SKM-1 treated with dmso at 0.1 percent for 144 hours (cell line): ENCODE results near the gene NECTIN1.

Experiments used
- DNase-seq: peaks from one replicate; lab custom pipeline; 2025; ENCODE audit not compliant: unreplicated experiment; lab: John Stamatoyannopoulos, UW

NECTIN1 gene

GRCh38 chr11:119755356-119756071 is 26.5 kb upstream of the NECTIN1 start:
- DNase-seq = no peak

- no peak for DNase-seq
Measured at GRCh38 chr11:119754656-119755355, 25.8 kb upstream of the NECTIN1 start.

- no peak for DNase-seq
Measured at GRCh38 chr11:119754199-119754598, 25.2 kb upstream of the NECTIN1 start.

- DNase-seq = no peak
Measured at GRCh38 chr11:119752946-119753345, 23.9 kb upstream of the NECTIN1 start.

- DNase-seq = no peak
Measured at GRCh38 chr11:119752345-119752871, 23.4 kb upstream of the NECTIN1 start.

GRCh38 chr11:119750056-119750455 is 21.1 kb upstream of the NECTIN1 start:
- DNase-seq = no peak

- no peak for DNase-seq
Measured at GRCh38 chr11:119749006-119749565, 20.1 kb upstream of the NECTIN1 start.

- DNase-seq = no peak
Measured at GRCh38 chr11:119747868-119748660, 19.1 kb upstream of the NECTIN1 start.

- DNase-seq = no peak
Measured at GRCh38 chr11:119745776-119746535, 17.0 kb upstream of the NECTIN1 start.

- DNase-seq = no peak
Measured at GRCh38 chr11:119745112-119745511, 16.1 kb upstream of the NECTIN1 start.

- DNase-seq = no peak
Measured at GRCh38 chr11:119744577-119744976, 15.6 kb upstream of the NECTIN1 start.

- no peak for DNase-seq
Measured at GRCh38 chr11:119743006-119743405, 14.0 kb upstream of the NECTIN1 start.

GRCh38 chr11:119742263-119742861 is 13.4 kb upstream of the NECTIN1 start:
- DNase-seq = no peak

GRCh38 chr11:119741369-119742262 is 12.6 kb upstream of the NECTIN1 start:
- peak; percentile 12 for DNase-seq

GRCh38 chr11:119739975-119740374 is 11.0 kb upstream of the NECTIN1 start:
- no peak for DNase-seq

GRCh38 chr11:119739021-119739703 is 10.2 kb upstream of the NECTIN1 start:
- no peak for DNase-seq

- DNase-seq = no peak
Measured at GRCh38 chr11:119738059-119738439, 9.0 kb upstream of the NECTIN1 start.

GRCh38 chr11:119737366-119738058 is 8.5 kb upstream of the NECTIN1 start:
- DNase-seq = no peak
